Neural progenitor cell (in vitro differentiated cells): ENCODE measurements around the gene NOTCH2NLA.
"Not testable (repeated sequence)": the region's sequence is repeated elsewhere in the genome, so short reads cannot be mapped to it uniquely, and the experiment has no call there.

ENCODE experiments used
- EZH2 ChIP-seq: fragments of 200-600 bp; sonication (generic); IDR thresholded peaks from 2 replicates; pipeline ENCODE4 v1.6.1; 2017; ENCODE audit warnings: antibody characterized with exemption, mild to moderate bottlenecking, moderate library complexity
- TF ChIP-seq, protein P1 (sequence below): fragments of 200-600 bp; sonication (generic); IDR thresholded peaks from 2 replicates; pipeline ENCODE4 v1.5.1; 2017; ENCODE audit warnings: antibody characterized with exemption, mild to moderate bottlenecking

DNA sequence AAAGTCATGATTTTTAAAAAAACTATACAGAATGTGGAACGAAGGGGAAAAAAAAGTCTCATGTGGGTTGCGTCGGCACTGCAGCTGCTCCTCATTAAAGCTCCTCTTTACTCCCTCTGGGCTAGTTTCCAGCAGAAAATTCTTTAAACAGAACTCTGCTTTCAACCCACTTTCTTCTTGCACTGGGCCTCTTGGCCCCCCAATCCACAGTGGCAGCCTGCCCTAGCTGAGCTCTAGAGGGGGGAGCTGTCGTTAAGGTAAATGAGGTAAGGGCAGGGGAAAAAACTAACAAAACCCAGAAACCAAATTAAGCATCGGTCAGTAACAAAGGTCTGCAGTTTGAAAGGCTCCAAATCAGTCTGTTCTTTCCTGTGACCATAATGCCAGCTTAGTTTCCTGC, 54.3 kb downstream of the NOTCH2NLA start:
- TF ChIP-seq, protein P1, sequence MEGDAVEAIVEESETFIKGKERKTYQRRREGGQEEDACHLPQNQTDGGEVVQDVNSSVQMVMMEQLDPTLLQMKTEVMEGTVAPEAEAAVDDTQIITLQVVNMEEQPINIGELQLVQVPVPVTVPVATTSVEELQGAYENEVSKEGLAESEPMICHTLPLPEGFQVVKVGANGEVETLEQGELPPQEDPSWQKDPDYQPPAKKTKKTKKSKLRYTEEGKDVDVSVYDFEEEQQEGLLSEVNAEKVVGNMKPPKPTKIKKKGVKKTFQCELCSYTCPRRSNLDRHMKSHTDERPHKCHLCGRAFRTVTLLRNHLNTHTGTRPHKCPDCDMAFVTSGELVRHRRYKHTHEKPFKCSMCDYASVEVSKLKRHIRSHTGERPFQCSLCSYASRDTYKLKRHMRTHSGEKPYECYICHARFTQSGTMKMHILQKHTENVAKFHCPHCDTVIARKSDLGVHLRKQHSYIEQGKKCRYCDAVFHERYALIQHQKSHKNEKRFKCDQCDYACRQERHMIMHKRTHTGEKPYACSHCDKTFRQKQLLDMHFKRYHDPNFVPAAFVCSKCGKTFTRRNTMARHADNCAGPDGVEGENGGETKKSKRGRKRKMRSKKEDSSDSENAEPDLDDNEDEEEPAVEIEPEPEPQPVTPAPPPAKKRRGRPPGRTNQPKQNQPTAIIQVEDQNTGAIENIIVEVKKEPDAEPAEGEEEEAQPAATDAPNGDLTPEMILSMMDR: not testable (repeated sequence)
- not testable (repeated sequence) for TF ChIP-seq EZH2
